ENCODE results near the gene SLC7A7. TPM values are rescaled to one million over a fixed set of nuclear protein-coding genes. Genes with fewer than 3 reads are reported as not detected.
"Not testable (repeated sequence)": the region's sequence is repeated elsewhere in the genome, so short reads cannot be mapped to it uniquely, and the experiment has no call there.

Gene SLC7A7
- total and polyA plus RNA-seq, 12 donors, result 4.0 to 30.5 (median 17.7) TPM

- Histone ChIP-seq H3K4me1 (replicated peaks in 1 of 2) (no peaks in the 10 kb centered on the region), H3K9me3 (replicated peaks in 1 of 3) (no peaks in the 10 kb centered on the region), H3K27me3 (no peaks in the 10 kb centered on the region), H3K4me3 (no peak overlapping the region), H3K27ac (no peak overlapping the region), H3K36me3 (replicated peaks in 1 of 2) (no peaks in the 10 kb centered on the region)
- 57 to 67% (median 60%) methylated on average over 1 of the region's 1 CpG for WGBS, 4 donors
- TF ChIP-seq, protein P1, sequence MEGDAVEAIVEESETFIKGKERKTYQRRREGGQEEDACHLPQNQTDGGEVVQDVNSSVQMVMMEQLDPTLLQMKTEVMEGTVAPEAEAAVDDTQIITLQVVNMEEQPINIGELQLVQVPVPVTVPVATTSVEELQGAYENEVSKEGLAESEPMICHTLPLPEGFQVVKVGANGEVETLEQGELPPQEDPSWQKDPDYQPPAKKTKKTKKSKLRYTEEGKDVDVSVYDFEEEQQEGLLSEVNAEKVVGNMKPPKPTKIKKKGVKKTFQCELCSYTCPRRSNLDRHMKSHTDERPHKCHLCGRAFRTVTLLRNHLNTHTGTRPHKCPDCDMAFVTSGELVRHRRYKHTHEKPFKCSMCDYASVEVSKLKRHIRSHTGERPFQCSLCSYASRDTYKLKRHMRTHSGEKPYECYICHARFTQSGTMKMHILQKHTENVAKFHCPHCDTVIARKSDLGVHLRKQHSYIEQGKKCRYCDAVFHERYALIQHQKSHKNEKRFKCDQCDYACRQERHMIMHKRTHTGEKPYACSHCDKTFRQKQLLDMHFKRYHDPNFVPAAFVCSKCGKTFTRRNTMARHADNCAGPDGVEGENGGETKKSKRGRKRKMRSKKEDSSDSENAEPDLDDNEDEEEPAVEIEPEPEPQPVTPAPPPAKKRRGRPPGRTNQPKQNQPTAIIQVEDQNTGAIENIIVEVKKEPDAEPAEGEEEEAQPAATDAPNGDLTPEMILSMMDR (IDR thresholded peaks at IDR 0.05), result no peak
- no peak for TF ChIP-seq POLR2A (IDR thresholded peaks at IDR 0.05)
- intact Hi-C loops (cut with DNase I), result no loop called here
- DNase-seq, result no peak
Measured at GRCh38 chr14:22726012-22726411, 89.2 kb downstream of the SLC7A7 start.

DNA sequence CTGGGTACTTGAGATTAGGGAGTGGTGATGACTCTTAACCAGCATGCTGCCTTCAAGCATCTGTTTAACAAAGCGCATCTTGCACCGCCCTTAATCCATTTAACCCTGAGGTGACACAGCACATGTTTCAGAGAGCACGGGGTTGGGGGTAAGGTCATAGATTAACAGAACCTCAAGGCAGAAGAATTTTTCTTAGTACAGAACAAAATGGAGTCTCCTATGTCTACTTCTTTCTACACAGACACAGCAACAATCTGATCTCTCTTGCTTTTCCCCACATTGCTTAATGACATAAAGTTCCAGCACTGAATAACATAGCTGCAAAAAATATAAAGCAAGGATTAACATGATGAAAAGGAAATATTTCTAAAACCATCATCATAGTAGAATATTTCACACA, 89.9 kb downstream of the SLC7A7 start:
- intact Hi-C loops (cut with DNase I); H3K4me3 ChIP-seq; H3K9me3 ChIP-seq (replicated peaks in 1 of 3); H3K27ac ChIP-seq; H3K4me1 ChIP-seq (replicated peaks in 1 of 2); H3K36me3 ChIP-seq (replicated peaks in 1 of 2); DNase-seq; H3K27me3 ChIP-seq: not testable (repeated sequence)
- WGBS, 4 donors, result 61 to 77% (median 70%) methylated on average over 2 to 3 of the region's 3 CpGs

DNA sequence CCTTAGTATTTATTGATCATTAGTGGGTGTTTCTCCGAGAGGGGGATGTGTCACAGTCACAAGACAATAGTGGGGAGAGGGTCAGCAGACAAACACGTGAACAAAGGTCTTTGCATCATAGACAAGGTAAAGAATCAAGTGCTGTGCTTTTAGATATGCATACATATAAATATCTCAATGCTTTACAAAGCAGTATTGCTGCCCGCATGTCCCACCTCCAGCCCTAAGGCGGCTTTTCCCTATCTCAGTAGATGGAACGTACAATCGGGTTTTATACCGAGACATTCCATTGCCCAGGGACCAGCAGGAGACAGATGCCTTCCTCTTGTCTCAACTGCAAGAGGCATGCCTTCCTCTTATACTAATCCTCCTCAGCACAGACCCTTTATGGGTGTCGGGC, 90.4 kb downstream of the SLC7A7 start:
- H3K36me3 ChIP-seq (replicated peaks in 1 of 2); H3K9me3 ChIP-seq (replicated peaks in 1 of 3); H3K27ac ChIP-seq; H3K27me3 ChIP-seq; DNase-seq; H3K4me1 ChIP-seq (replicated peaks in 1 of 2); intact Hi-C loops (cut with DNase I); H3K4me3 ChIP-seq: not testable (repeated sequence)
- 66 to 73% (median 69%) methylated on average over 8 of the region's 8 CpGs for WGBS, 4 donors

- H3K9me3 ChIP-seq (replicated peaks in 1 of 3), result no peaks in the 10 kb centered on the region
- H3K36me3 ChIP-seq (replicated peaks in 1 of 2), result no peaks in the 10 kb centered on the region
- no peaks in the 10 kb centered on the region for H3K27me3 ChIP-seq
- H3K4me1 ChIP-seq (replicated peaks in 1 of 2), result no peaks in the 10 kb centered on the region
- no peak for TF ChIP-seq POLR2A (IDR thresholded peaks at IDR 0.05)
- TF ChIP-seq, protein P1 (IDR thresholded peaks at IDR 0.05), result no peak
- H3K27ac ChIP-seq, result no peak overlapping the region
- no peak overlapping the region for H3K4me3 ChIP-seq
- intact Hi-C loops (cut with DNase I), result no loop called here
- 56 to 92% (median 82%) methylated on average over 1 of the region's 1 CpG for WGBS, 4 donors
- DNase-seq, result no peak
Measured at GRCh38 chr14:22723815-22724214, 91.4 kb downstream of the SLC7A7 start.

Small RNA genes lying within 50 kb of the gene (small RNA-seq; reads per million reads assigned to genes)
- gene RF00019 (0 reads per million in 2 donors), gene RF00588 (0 reads per million in 2 donors)

Other genes with a start within 250 kb of the SLC7A7 start
- gene DAD1, start 226.2 kb downstream of the SLC7A7 start, total RNA-seq, result 100 to 1,000 TPM; 203 to 457 (median 319) TPM
- 100 to 1,000 TPM in 2 of 3 donors, 10 to 100 TPM in 1; 91.8 to 537 (median 190) TPM for gene DAD1, start 226.2 kb downstream of the SLC7A7 start, polyA plus RNA-seq
- gene ABHD4, start 217.1 kb downstream of the SLC7A7 start, total RNA-seq, result 10 to 100 TPM; 21.4 to 93.4 (median 49.3) TPM
- gene ABHD4, start 217.1 kb downstream of the SLC7A7 start, polyA plus RNA-seq, result 10 to 100 TPM; 23.3 to 44.5 (median 41.8) TPM
- gene OR6J1, start 171.1 kb downstream of the SLC7A7 start, total RNA-seq, result not detected
- gene OR6J1, start 171.1 kb downstream of the SLC7A7 start, polyA plus RNA-seq, result not detected
- gene OXA1L, start 48.7 kb downstream of the SLC7A7 start, total RNA-seq, result 100 to 1,000 TPM in 8 of 9 donors, 10 to 100 TPM in 1; 79.9 to 183 (median 130) TPM
- gene OXA1L, start 48.7 kb downstream of the SLC7A7 start, polyA plus RNA-seq, result 100 to 1,000 TPM; 109 to 179 (median 168) TPM
- gene MRPL52, start 14.5 kb upstream of the SLC7A7 start, total RNA-seq, result 100 to 1,000 TPM in 5 of 9 donors, 10 to 100 TPM in 4; 58.3 to 390 (median 111) TPM
- gene MRPL52, start 14.5 kb upstream of the SLC7A7 start, polyA plus RNA-seq, result 100 to 1,000 TPM in 2 of 3 donors, 10 to 100 TPM in 1; 66.0 to 337 (median 256) TPM
- 100 to 1,000 TPM in 4 of 9 donors, 10 to 100 TPM in 5; 19.3 to 161 (median 91.8) TPM for gene MMP14, start 21.1 kb upstream of the SLC7A7 start, total RNA-seq
- 10 to 100 TPM; 15.5 to 65.2 (median 17.0) TPM for gene MMP14, start 21.1 kb upstream of the SLC7A7 start, polyA plus RNA-seq
- gene LRP10, start 56.3 kb upstream of the SLC7A7 start, total RNA-seq, result 100 to 1,000 TPM in 4 of 9 donors, 10 to 100 TPM in 5; 14.8 to 207 (median 92.0) TPM
- 10 to 100 TPM; 13.1 to 26.8 (median 14.8) TPM for gene LRP10, start 56.3 kb upstream of the SLC7A7 start, polyA plus RNA-seq
- under 1 TPM in 5 of 9 donors, not detected in 4; 0.15 to 0.28 (median 0.25) TPM for gene REM2, start 67.8 kb upstream of the SLC7A7 start, total RNA-seq
- 1 to 10 TPM in 1 of 3 donors, under 1 TPM in 2; 0.09 to 1.2 (median 0.64) TPM for gene REM2, start 67.8 kb upstream of the SLC7A7 start, polyA plus RNA-seq
- 1,000 to 10,000 TPM in 2 of 9 donors, 100 to 1,000 TPM in 1, 10 to 100 TPM in 6; 70.4 to 1,877 (median 86.2) TPM for gene RBM23, start 103.7 kb upstream of the SLC7A7 start, total RNA-seq
- 10 to 100 TPM; 39.5 to 82.8 (median 43.8) TPM for gene RBM23, start 103.7 kb upstream of the SLC7A7 start, polyA plus RNA-seq
- 100 to 1,000 TPM in 2 of 9 donors, 10 to 100 TPM in 7; 28.6 to 125 (median 68.0) TPM for gene PRMT5, start 113.9 kb upstream of the SLC7A7 start, total RNA-seq
- gene PRMT5, start 113.9 kb upstream of the SLC7A7 start, polyA plus RNA-seq, result 100 to 1,000 TPM in 1 of 3 donors, 10 to 100 TPM in 2; 20.9 to 134 (median 21.6) TPM
- gene HAUS4, start 141.7 kb upstream of the SLC7A7 start, total RNA-seq, result 10 to 100 TPM; 16.8 to 72.2 (median 35.4) TPM
- gene HAUS4, start 141.7 kb upstream of the SLC7A7 start, polyA plus RNA-seq, result 10 to 100 TPM; 11.2 to 20.4 (median 20.0) TPM
- 10 to 100 TPM in 3 of 9 donors, 1 to 10 TPM in 6; 2.0 to 12.6 (median 6.2) TPM for gene AJUBA, start 167.1 kb upstream of the SLC7A7 start, total RNA-seq
- gene AJUBA, start 167.1 kb upstream of the SLC7A7 start, polyA plus RNA-seq, result 1 to 10 TPM; 1.4 to 3.6 (median 2.3) TPM
- 10 to 100 TPM in 2 of 9 donors, 1 to 10 TPM in 7; 4.0 to 12.4 (median 8.0) TPM for gene C14orf93, start 194.7 kb upstream of the SLC7A7 start, total RNA-seq
- gene C14orf93, start 194.7 kb upstream of the SLC7A7 start, polyA plus RNA-seq, result 10 to 100 TPM in 1 of 3 donors, 1 to 10 TPM in 2; 2.9 to 12.5 (median 7.5) TPM
- 100 to 1,000 TPM; 114 to 377 (median 140) TPM for gene PSMB5, start 219.5 kb upstream of the SLC7A7 start, total RNA-seq
- gene PSMB5, start 219.5 kb upstream of the SLC7A7 start, polyA plus RNA-seq, result 100 to 1,000 TPM in 1 of 3 donors, 10 to 100 TPM in 2; 55.4 to 175 (median 75.4) TPM
- gene PSMB11, start 226.8 kb upstream of the SLC7A7 start, total RNA-seq, result under 1 TPM in 1 of 9 donors, not detected in 8; 0.17 TPM
- not detected for gene PSMB11, start 226.8 kb upstream of the SLC7A7 start, polyA plus RNA-seq
- 1 to 10 TPM; 1.9 to 5.7 (median 3.4) TPM for gene CDH24, start 242.1 kb upstream of the SLC7A7 start, total RNA-seq
- 10 to 100 TPM in 2 of 3 donors, 1 to 10 TPM in 1; 1.5 to 29.3 (median 15.3) TPM for gene CDH24, start 242.1 kb upstream of the SLC7A7 start, polyA plus RNA-seq